ENCODE results near the gene CDAN1.
"Not testable (repeated sequence)": the region's sequence is repeated elsewhere in the genome, so short reads cannot be mapped to it uniquely, and the experiment has no call there.

Gene CDAN1

GRCh38 chr15:42691770-42692169 lies 45.2 kb downstream of the CDAN1 start:
- no peaks in the 10 kb centered on the region for H3K4me1 ChIP-seq (ENCODE audit: control insufficient read depth, insufficient read depth, low read length)
- no peaks in the 10 kb centered on the region for H3K36me3 ChIP-seq (ENCODE audit: control insufficient read depth, insufficient read depth, low read length)

GRCh38 chr15:42691308-42691707 lies 45.6 kb downstream of the CDAN1 start:
- Histone ChIP-seq H3K4me1 (ENCODE audit: control insufficient read depth, insufficient read depth, low read length) (no peaks in the 10 kb centered on the region), H3K9ac (ENCODE audit: low read depth, low read length) (no peak overlapping the region), H3K27ac (ENCODE audit: low read depth, low read length) (no peak overlapping the region), H3K36me3 (ENCODE audit: control insufficient read depth, insufficient read depth, low read length) (peaks cover 2% of the 10 kb centered on the region; the same call in 1 of the 2 replicates), H3K9me3 (ENCODE audit: control insufficient read depth, insufficient read depth, low read length) (no peaks in the 10 kb centered on the region), H3K27me3 (ENCODE audit: control insufficient read depth, insufficient read depth, low read length) (no peaks in the 10 kb centered on the region), H3K4me3 (ENCODE audit: low read depth, low read length) (no peak overlapping the region)

More at GRCh38 chr15:42691770-42692169, 45.2 kb downstream of the CDAN1 start:
- Histone ChIP-seq H3K4me3 (ENCODE audit: low read depth, low read length) (no peak overlapping the region), H3K27ac (ENCODE audit: low read depth, low read length) (no peak overlapping the region), H3K9me3 (ENCODE audit: control insufficient read depth, insufficient read depth, low read length) (no peaks in the 10 kb centered on the region), H3K27me3 (ENCODE audit: control insufficient read depth, insufficient read depth, low read length) (no peaks in the 10 kb centered on the region), H3K9ac (ENCODE audit: low read depth, low read length) (no peak overlapping the region)

- no peaks in the 10 kb centered on the region for H3K27me3 ChIP-seq (ENCODE audit: control insufficient read depth, insufficient read depth, low read length)
- no peak overlapping the region for H3K4me3 ChIP-seq (ENCODE audit: low read depth, low read length)
- no peak overlapping the region for H3K27ac ChIP-seq (ENCODE audit: low read depth, low read length)
- no peaks in the 10 kb centered on the region for H3K9me3 ChIP-seq (ENCODE audit: control insufficient read depth, insufficient read depth, low read length)
- no peak overlapping the region for H3K9ac ChIP-seq (ENCODE audit: low read depth, low read length)
- no peaks in the 10 kb centered on the region for H3K4me1 ChIP-seq (ENCODE audit: control insufficient read depth, insufficient read depth, low read length)
- H3K36me3 ChIP-seq (ENCODE audit: control insufficient read depth, insufficient read depth, low read length): peaks cover 20% of the 10 kb centered on the region
Measured at GRCh38 chr15:42688301-42688700, 48.6 kb downstream of the CDAN1 start.

- Histone ChIP-seq H3K36me3 (ENCODE audit: control insufficient read depth, insufficient read depth, low read length) (peaks cover 26% of the 10 kb centered on the region), H3K27me3 (ENCODE audit: control insufficient read depth, insufficient read depth, low read length) (no peaks in the 10 kb centered on the region), H3K27ac (ENCODE audit: low read depth, low read length) (no peak overlapping the region), H3K9ac (ENCODE audit: low read depth, low read length) (no peak overlapping the region), H3K4me3 (ENCODE audit: low read depth, low read length) (no peak overlapping the region), H3K4me1 (ENCODE audit: control insufficient read depth, insufficient read depth, low read length) (no peaks in the 10 kb centered on the region), H3K9me3 (ENCODE audit: control insufficient read depth, insufficient read depth, low read length) (no peaks in the 10 kb centered on the region)
Measured at GRCh38 chr15:42687740-42688139, 49.2 kb downstream of the CDAN1 start.

- H3K4me3 ChIP-seq (ENCODE audit: low read depth, low read length): no peak overlapping the region
- no peak overlapping the region for H3K9ac ChIP-seq (ENCODE audit: low read depth, low read length)
- peaks cover 40% of the 10 kb centered on the region for H3K36me3 ChIP-seq (ENCODE audit: control insufficient read depth, insufficient read depth, low read length)
- H3K27me3 ChIP-seq (ENCODE audit: control insufficient read depth, insufficient read depth, low read length): no peaks in the 10 kb centered on the region
- H3K9me3 ChIP-seq (ENCODE audit: control insufficient read depth, insufficient read depth, low read length): no peaks in the 10 kb centered on the region
- no peaks in the 10 kb centered on the region for H3K4me1 ChIP-seq (ENCODE audit: control insufficient read depth, insufficient read depth, low read length)
- no peak overlapping the region for H3K27ac ChIP-seq (ENCODE audit: low read depth, low read length)
Measured at GRCh38 chr15:42686281-42686680, 50.6 kb downstream of the CDAN1 start.

DNA sequence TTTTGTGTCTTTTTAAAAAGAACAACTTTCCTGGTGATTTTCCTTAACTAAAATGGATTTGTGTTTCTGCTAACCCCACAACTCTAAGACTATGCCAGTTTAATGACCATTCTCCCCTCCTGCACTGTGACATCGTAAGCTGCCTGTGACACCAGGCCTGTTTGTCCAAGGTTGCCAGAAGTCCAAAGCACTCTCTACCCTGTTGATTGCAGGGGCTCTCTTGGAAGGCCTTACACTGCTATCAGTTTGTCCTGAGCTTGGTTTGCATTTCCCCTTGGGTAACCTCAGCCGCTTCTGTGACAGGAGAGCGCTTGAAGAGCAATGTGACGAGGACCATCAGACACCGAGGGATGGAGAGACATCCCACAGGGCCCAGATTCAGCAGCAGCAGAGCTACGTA lies 55.8 kb downstream of the CDAN1 start:
- no peak overlapping the region for H3K4me3 ChIP-seq (ENCODE audit: low read depth, low read length)
- H3K9ac ChIP-seq (ENCODE audit: low read depth, low read length): no peak overlapping the region
- H3K27me3 ChIP-seq (ENCODE audit: control insufficient read depth, insufficient read depth, low read length): no peaks in the 10 kb centered on the region
- no peaks in the 10 kb centered on the region for H3K4me1 ChIP-seq (ENCODE audit: control insufficient read depth, insufficient read depth, low read length)
- H3K9me3 ChIP-seq (ENCODE audit: control insufficient read depth, insufficient read depth, low read length): no peaks in the 10 kb centered on the region
- H3K36me3 ChIP-seq (ENCODE audit: control insufficient read depth, insufficient read depth, low read length): peaks cover 42% of the 10 kb centered on the region
- H3K27ac ChIP-seq (ENCODE audit: low read depth, low read length): no peak overlapping the region

- H3K4me3 ChIP-seq (ENCODE audit: low read depth, low read length); H3K9me3 ChIP-seq (ENCODE audit: control insufficient read depth, insufficient read depth, low read length); H3K9ac ChIP-seq (ENCODE audit: low read depth, low read length); H3K27me3 ChIP-seq (ENCODE audit: control insufficient read depth, insufficient read depth, low read length); H3K27ac ChIP-seq (ENCODE audit: low read depth, low read length); H3K4me1 ChIP-seq (ENCODE audit: control insufficient read depth, insufficient read depth, low read length): not testable (repeated sequence)
- peaks cover 51% of the 10 kb centered on the region for H3K36me3 ChIP-seq (ENCODE audit: control insufficient read depth, insufficient read depth, low read length)
Measured at GRCh38 chr15:42680142-42680482, 56.8 kb downstream of the CDAN1 start.

DNA sequence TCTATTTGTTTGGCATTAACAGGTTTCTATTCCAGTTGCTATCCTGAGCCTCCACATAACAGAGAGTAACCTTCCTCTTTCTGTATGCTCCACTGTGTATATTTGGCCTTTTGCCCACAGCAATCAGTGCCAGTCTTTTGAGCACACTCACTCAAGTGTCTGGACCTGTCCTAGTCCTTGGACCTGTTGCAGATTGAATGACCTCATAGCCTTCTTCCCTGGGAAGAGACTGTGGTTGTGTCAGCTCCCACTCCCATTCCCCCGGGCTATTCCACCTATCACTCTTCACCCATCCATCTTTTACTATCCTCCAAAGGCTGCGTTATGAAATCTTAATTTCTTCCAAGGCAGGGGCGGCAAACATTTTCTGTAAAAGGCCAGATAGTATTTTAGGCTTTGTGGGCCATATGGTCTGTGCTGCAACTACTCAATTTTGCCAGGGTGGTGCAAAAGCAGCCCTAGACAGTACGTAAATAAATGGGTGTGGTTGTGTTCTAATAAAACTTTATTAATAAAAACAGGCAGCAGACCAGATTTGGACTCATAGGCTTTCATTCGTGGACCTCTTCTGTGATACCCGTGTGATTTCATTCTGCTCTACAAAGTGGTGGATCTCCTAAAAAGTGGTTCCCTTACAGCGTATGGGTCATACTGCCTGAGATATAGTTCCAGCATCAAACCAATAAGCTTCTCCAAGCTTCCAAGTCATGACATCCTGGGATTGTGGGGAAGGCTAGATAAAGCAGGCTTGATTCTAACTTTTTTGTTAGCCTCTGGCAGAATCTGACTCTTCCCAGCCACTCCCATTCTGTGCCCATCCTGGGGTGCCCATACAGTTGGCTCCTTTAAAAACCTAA lies 57.4 kb downstream of the CDAN1 start:
- H3K9me3 ChIP-seq (ENCODE audit: control insufficient read depth, insufficient read depth, low read length): no peaks in the 10 kb centered on the region
- H3K27me3 ChIP-seq (ENCODE audit: control insufficient read depth, insufficient read depth, low read length): no peaks in the 10 kb centered on the region
- H3K36me3 ChIP-seq (ENCODE audit: control insufficient read depth, insufficient read depth, low read length): peaks cover 53% of the 10 kb centered on the region
- no peak overlapping the region for H3K4me3 ChIP-seq (ENCODE audit: low read depth, low read length)
- no peaks in the 10 kb centered on the region for H3K4me1 ChIP-seq (ENCODE audit: control insufficient read depth, insufficient read depth, low read length)
- H3K27ac ChIP-seq (ENCODE audit: low read depth, low read length): no peak overlapping the region
- H3K9ac ChIP-seq (ENCODE audit: low read depth, low read length): no peak overlapping the region

GRCh38 chr15:42675021-42675420 lies 61.9 kb downstream of the CDAN1 start:
- Histone ChIP-seq H3K9me3 (ENCODE audit: control insufficient read depth, insufficient read depth, low read length) (no peaks in the 10 kb centered on the region), H3K27ac (ENCODE audit: low read depth, low read length) (no peak overlapping the region), H3K9ac (ENCODE audit: low read depth, low read length) (no peak overlapping the region), H3K4me1 (ENCODE audit: control insufficient read depth, insufficient read depth, low read length) (no peaks in the 10 kb centered on the region), H3K36me3 (ENCODE audit: control insufficient read depth, insufficient read depth, low read length) (peaks cover 19% of the 10 kb centered on the region; the same call in 1 of the 2 replicates), H3K27me3 (ENCODE audit: control insufficient read depth, insufficient read depth, low read length) (no peaks in the 10 kb centered on the region), H3K4me3 (ENCODE audit: low read depth, low read length) (no peak overlapping the region)

DNA sequence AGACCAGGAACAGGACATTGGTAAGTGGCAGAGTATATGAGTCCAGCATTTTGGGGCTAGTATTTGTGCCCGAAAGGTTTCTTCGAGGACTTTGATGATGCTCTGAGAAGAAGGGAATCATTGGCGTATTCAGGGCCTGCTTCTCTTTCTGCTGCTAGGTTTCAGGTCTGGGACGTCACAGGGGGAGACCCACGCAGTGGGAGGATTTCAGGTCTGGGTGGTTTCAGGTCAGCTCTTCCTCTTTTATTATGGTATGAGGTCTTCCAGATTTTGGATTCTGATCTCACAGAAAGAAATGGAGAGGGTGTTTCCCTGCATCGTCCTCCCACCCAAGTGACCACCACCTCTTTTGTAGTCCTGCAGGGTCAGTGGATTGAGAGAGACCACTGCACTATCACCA lies 62.5 kb downstream of the CDAN1 start:
- Histone ChIP-seq H3K27ac (ENCODE audit: low read depth, low read length) (no peak overlapping the region), H3K4me3 (ENCODE audit: low read depth, low read length) (no peak overlapping the region), H3K36me3 (ENCODE audit: control insufficient read depth, insufficient read depth, low read length) (peaks cover 19% of the 10 kb centered on the region; the same call in 1 of the 2 replicates), H3K4me1 (ENCODE audit: control insufficient read depth, insufficient read depth, low read length) (no peaks in the 10 kb centered on the region), H3K9ac (ENCODE audit: low read depth, low read length) (no peak overlapping the region), H3K9me3 (ENCODE audit: control insufficient read depth, insufficient read depth, low read length) (no peaks in the 10 kb centered on the region), H3K27me3 (ENCODE audit: control insufficient read depth, insufficient read depth, low read length) (no peaks in the 10 kb centered on the region)

Measured in HUES48 (cell line).